Tongue (tissue), 2 donors: Measurements from ENCODE around the gene ATRIP. TPM values are rescaled to one million over a fixed set of nuclear protein-coding genes. Genes with fewer than 3 reads are reported as not detected.

Experiments used
- DNase-seq: peaks from one replicate; pipeline ENCODE4 v3.0.0-alpha.2; 2015
- total RNA-seq: library from RNA; depleted of rRNA; stranded (reverse); fragments of >200 nt; gene quantifications from one replicate; pipeline ENCODE4 v1.2.3, GENCODE V29; 2014

Gene ATRIP
- total RNA-seq, 1 donor from 2014 or later, result 8.7 TPM

DNA sequence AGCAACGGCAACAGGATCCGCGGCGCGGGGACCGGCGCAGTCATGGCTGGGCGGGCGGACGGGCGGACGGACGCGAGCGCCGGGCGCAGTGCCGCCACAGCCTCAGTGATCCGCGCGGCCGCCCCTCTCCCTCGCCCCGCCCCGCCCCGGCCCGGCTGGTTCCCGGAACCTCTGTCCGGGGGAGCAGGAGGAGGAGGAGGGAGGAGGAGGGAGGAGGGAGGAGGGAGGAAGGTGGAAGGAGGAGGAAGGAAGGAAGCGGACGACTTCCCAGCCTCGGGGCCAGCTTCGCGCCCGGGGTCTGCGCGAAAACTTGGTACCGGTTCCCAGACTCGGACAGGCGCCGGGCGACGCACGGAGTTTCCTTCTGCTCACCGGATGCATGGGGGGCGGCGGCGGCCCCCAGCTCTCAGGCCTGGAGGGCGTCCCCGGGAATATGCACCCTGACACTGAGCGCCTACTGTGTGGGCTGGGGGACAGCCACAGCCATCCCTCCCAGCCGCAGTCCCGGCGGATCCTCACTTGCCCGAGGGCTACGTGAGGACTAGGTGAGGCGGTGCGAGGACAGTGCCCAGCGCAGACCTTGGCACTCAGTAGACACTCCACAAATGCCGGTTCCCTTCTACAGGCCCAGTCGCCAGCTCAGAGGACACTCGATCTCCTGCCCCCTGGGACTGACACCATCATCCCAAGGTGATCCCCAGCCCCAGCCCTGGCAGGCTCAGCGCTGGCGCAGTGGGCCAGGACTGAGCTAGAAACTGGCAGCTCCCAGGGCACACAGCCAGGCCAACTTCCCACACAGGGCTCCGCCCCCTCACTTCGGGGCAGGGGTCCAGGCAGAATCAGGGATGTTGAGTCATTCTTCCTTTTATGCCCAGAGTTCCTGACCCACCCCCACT, 57.8 kb downstream of the ATRIP start, which contains the start of gene SHISA5:
Gene SHISA5 (minus strand): TSS at position 124 of the 896 bp plus-strand sequence. CDS start 80 bp downstream, at position 44.
- peak; percentile 74 for DNase-seq

DNA sequence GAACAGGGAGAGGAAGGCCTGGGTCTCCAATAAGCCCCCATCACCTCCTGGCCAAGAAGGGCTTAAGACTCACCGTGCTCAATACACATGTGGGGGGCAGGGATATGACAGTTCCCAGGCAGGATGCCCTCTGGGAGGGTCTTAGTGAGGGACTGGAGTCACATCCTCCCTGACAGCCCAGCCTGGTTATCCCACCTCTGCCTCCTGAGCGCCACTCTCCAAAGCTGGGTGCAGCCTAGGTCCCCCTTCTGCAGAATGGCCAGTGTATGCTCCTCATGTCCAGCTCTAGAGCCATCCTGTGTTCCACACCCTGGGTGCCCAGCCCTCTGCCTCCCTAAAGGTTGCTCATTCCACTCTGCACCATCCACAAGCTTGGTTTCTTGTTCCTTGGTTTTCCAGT, 58.6 kb downstream of the ATRIP start:
- DNase-seq, result no peak

DNA sequence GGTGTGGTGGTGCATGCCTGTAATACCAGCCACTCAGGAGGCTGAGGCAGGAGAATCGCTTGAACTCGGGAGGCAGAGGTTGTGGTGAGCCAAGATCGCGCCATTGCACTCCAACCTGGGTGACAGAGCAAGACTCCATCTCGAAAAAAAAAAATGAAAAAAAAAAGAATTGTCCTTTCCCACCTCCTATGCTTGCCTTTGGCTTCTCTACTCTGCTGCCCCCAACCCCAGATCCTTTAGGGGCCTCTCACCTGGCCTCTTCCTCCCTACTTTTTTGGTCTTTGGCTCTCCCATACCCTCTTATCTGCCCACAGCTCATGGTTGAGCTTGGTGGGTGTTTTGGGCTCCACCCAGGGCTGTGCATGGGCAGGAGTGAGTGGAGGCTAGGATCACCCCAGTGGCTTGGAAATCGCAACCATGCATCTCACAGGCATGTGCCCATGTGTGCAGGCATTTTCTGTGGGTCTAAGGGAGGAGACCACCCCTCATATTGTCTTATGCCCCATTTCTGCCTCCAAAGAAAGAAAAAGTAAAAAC, 59.5 kb downstream of the ATRIP start:
- no peak for DNase-seq

DNA sequence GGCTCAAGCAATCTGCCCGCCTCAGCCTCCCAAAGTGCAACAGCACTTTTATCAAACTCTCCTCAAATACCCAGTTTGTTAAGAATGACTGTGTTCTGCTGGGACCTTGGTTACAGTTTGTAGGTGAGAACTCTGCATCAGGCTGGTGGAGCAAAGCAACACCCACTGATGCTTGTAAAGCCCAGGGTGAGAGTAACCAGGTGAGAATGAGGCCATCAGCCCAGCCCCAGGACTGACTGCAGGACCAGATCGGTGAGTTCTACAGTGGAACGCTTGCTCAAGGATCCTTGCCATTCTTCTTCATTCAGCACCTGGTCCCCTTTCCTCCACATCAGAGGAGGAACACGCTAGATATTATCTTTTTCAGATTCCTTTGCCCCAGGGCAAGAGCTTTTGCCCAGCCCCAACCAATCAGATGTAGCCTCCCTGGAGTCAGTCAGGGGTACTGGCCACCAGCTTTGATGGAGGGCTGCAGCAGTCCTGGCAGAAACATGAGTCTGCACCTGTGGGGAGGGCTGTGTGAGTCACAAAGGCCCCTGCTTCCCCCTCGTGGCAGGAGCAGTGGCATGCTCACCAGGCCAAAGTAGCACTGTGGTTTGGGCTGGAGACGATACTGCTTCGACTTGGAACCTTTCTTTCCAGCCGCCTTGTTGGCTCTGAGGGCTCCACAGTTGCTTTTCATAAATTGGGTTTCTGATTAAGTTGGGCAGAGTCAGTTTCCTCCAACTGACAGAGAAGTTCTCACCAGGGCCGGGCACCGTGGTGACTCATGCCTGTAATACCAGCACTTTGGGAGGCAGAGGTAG, 60.9 kb downstream of the ATRIP start:
- peak; percentile 71 for DNase-seq

GRCh38 chr3:48511551-48511950, 65.0 kb downstream of the ATRIP start:
- DNase-seq, result no peak

DNA sequence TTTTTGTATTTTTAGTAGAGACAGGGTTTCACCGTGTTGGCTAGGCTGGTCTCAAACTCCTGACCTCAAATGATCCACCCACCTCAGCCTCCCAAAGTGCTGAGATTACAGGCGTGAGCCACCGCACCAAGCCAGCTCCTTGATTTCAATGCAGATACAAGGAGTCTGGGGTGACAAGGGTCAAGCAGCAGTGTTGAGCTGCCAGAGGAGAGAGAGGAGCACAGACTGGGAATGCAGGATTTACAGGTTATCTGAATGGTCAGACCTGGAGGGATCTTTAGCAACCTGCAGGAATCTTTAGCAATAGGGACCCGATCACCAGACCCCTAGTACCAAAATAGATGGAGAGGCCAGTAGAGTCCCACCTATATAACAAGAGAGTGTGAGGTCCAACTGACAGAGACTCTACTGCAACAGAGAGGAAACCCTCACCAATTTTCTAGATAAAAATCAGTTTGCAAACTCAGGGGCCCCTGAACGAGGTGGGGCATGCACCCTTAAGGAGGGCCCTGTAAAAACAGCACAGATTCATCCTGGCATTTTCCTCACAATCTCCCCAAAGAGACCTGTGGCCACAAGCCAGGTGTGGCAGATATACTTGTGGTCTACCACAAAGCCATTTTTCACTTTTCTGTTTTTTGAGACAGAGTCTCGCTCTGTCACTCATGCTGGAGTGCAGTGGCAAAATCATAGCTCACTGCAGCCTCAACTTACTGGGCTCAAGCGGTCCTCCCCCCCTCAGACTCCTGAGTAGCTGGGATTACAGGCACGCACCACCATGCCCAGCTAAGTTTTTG, 68.1 kb downstream of the ATRIP start:
- DNase-seq, result no peak

Other genes with a start within 250 kb of the ATRIP start
- not detected for gene CAMP, start 223.2 kb upstream of the ATRIP start, total RNA-seq
- gene ZNF589, start 205.6 kb upstream of the ATRIP start, total RNA-seq, result 10.1 TPM
- gene NME6, start 145.4 kb upstream of the ATRIP start, total RNA-seq, result 36.3 TPM
- not detected for gene SPINK8, start 113.1 kb upstream of the ATRIP start, total RNA-seq
- not detected for gene FBXW12, start 74.5 kb upstream of the ATRIP start, total RNA-seq
- gene PLXNB1, start 16.7 kb upstream of the ATRIP start, total RNA-seq, result 48.2 TPM
- gene CCDC51, start 6.6 kb upstream of the ATRIP start, total RNA-seq, result 11.5 TPM
- gene TMA7, start 6.5 kb upstream of the ATRIP start, total RNA-seq, result 188 TPM
- gene SHISA5, start 57.4 kb downstream of the ATRIP start, total RNA-seq, result 43.8 TPM
- 9.4 TPM for gene PFKFB4, start 110.1 kb downstream of the ATRIP start, total RNA-seq
- gene UCN2, start 117.0 kb downstream of the ATRIP start, total RNA-seq, result 2.4 TPM
- gene COL7A1, start 148.6 kb downstream of the ATRIP start, total RNA-seq, result 54.8 TPM
- 465 TPM for gene UQCRC1, start 162.9 kb downstream of the ATRIP start, total RNA-seq
- not detected for gene TMEM89, start 175.0 kb downstream of the ATRIP start, total RNA-seq
- 12.4 TPM for gene SLC26A6, start 188.7 kb downstream of the ATRIP start, total RNA-seq
- 0.51 TPM for gene CELSR3, start 216.1 kb downstream of the ATRIP start, total RNA-seq
- 11.3 TPM for gene NCKIPSD, start 239.2 kb downstream of the ATRIP start, total RNA-seq